Measurements from ENCODE around the gene C10orf143.

The C10orf143 gene

DNA sequence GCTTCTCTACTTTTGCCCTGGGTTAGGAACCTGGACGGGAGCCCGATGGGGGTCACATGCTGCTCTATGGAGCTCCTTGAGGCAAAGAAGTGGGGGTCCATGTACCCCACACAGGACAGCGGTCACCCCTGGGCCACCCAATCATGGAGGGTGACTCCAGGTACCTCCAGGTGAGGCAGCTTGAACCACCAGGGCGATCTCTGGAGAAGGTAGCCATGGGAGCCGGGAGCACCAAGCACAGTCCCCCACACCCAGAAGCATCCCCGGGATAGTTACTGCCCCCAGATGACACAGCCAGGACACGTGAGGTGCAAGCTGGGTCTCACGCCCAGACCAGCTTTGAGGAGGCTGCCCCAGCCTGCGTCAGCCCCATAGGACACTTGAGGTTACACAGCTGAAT, 58.4 kb downstream of the C10orf143 start:
- no peaks in the 10 kb centered on the region for H3K36me3 ChIP-seq (ENCODE audit: insufficient read depth)
- H3K27ac ChIP-seq, result no peak overlapping the region
- TF ChIP-seq, protein P1, sequence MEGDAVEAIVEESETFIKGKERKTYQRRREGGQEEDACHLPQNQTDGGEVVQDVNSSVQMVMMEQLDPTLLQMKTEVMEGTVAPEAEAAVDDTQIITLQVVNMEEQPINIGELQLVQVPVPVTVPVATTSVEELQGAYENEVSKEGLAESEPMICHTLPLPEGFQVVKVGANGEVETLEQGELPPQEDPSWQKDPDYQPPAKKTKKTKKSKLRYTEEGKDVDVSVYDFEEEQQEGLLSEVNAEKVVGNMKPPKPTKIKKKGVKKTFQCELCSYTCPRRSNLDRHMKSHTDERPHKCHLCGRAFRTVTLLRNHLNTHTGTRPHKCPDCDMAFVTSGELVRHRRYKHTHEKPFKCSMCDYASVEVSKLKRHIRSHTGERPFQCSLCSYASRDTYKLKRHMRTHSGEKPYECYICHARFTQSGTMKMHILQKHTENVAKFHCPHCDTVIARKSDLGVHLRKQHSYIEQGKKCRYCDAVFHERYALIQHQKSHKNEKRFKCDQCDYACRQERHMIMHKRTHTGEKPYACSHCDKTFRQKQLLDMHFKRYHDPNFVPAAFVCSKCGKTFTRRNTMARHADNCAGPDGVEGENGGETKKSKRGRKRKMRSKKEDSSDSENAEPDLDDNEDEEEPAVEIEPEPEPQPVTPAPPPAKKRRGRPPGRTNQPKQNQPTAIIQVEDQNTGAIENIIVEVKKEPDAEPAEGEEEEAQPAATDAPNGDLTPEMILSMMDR (conservative IDR thresholded peaks at IDR 0.05; ENCODE audit: low read depth, low read length), result no peak

DNA sequence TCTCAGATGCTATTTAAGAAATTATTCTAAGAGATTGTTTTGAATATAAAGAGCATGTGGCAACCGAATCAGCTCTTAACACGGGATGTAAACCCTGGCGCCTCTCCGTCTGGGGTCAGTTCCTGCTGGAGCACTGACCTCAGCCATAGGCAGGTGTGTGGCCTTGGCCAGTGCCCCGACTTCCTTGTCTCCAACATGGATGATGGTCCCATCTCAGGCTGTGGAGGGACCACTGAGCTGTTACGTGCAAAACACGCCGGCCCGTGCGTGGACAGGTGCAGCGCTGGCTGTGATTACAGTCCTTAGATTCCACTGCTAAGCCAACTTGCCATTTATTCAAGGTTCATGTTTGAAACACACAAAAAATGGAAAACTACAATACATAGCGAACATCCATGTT, 59.9 kb downstream of the C10orf143 start:
- H3K27me3 ChIP-seq (ENCODE audit: insufficient read depth, low read depth), result no peaks in the 10 kb centered on the region
- no peak overlapping the region for H3K4me2 ChIP-seq
- H3K36me3 ChIP-seq (ENCODE audit: insufficient read depth), result no peaks in the 10 kb centered on the region
- no peak overlapping the region for H3K9ac ChIP-seq
- no peaks in the 10 kb centered on the region for H3K79me2 ChIP-seq (ENCODE audit: insufficient read depth, low read depth)
- H3K27ac ChIP-seq, result no peak overlapping the region
- H3K4me1 ChIP-seq (ENCODE audit: low read depth, poor library complexity, severe bottlenecking), result no peaks in the 10 kb centered on the region
- no peak overlapping the region for H2AFZ ChIP-seq (ENCODE audit: low read depth)
- no peaks in the 10 kb centered on the region for H4K20me1 ChIP-seq (ENCODE audit: insufficient read depth)
- no peak overlapping the region for H3K4me3 ChIP-seq (IDR thresholded peaks at IDR 0.05; ENCODE audit: insufficient read depth, low read depth, low read length)
- TF ChIP-seq, protein P1 (conservative IDR thresholded peaks at IDR 0.05; ENCODE audit: low read depth, low read length), result no peak

More for the DNA sequence above, 58.4 kb downstream of the C10orf143 start:
- no peak overlapping the region for H3K4me3 ChIP-seq (IDR thresholded peaks at IDR 0.05; ENCODE audit: insufficient read depth, low read depth, low read length)
- H3K27me3 ChIP-seq (ENCODE audit: insufficient read depth, low read depth), result no peaks in the 10 kb centered on the region
- H3K4me1 ChIP-seq (ENCODE audit: low read depth, poor library complexity, severe bottlenecking), result no peaks in the 10 kb centered on the region
- no peaks in the 10 kb centered on the region for H3K79me2 ChIP-seq (ENCODE audit: insufficient read depth, low read depth)
- no peak overlapping the region for H2AFZ ChIP-seq (ENCODE audit: low read depth)
- H4K20me1 ChIP-seq (ENCODE audit: insufficient read depth), result no peaks in the 10 kb centered on the region
- H3K9ac ChIP-seq, result no peak overlapping the region
- no peak overlapping the region for H3K4me2 ChIP-seq

GRCh38 chr10:130049987-130050386, 60.6 kb downstream of the C10orf143 start:
- TF ChIP-seq, protein P1 (conservative IDR thresholded peaks at IDR 0.05; ENCODE audit: low read depth, low read length), result no peak
- H3K36me3 ChIP-seq (ENCODE audit: insufficient read depth), result no peaks in the 10 kb centered on the region
- H3K4me1 ChIP-seq (ENCODE audit: low read depth, poor library complexity, severe bottlenecking), result no peaks in the 10 kb centered on the region
- no peak overlapping the region for H3K4me2 ChIP-seq
- H2AFZ ChIP-seq (ENCODE audit: low read depth), result no peak overlapping the region
- no peaks in the 10 kb centered on the region for H4K20me1 ChIP-seq (ENCODE audit: insufficient read depth)
- no peak overlapping the region for H3K4me3 ChIP-seq (IDR thresholded peaks at IDR 0.05; ENCODE audit: insufficient read depth, low read depth, low read length)
- H3K79me2 ChIP-seq (ENCODE audit: insufficient read depth, low read depth), result no peaks in the 10 kb centered on the region
- H3K27ac ChIP-seq, result no peak overlapping the region
- no peak overlapping the region for H3K9ac ChIP-seq
- no peaks in the 10 kb centered on the region for H3K27me3 ChIP-seq (ENCODE audit: insufficient read depth, low read depth)

DNA sequence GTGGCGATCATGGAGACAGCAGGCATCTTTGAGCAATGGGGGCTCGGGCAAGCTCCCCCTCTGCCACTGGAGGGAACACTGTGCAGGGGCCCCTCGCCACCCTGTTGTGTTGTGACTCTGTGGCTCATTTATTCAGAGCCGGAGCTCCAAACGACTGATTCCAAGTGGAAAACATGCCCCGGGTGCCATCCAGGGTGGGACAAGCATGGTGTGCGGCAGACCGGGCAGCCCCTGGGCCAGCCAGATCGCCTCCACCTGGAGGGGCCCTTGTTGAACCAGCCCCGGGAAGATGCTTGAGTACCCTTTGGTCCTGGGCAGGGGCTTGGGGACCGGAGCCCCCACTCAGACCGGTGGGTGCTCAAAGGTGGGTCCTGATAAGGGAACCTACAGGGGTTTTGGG, 61.4 kb downstream of the C10orf143 start:
- TF ChIP-seq, protein P1 (conservative IDR thresholded peaks at IDR 0.05; ENCODE audit: low read depth, low read length), result no peak
- no peaks in the 10 kb centered on the region for H3K27me3 ChIP-seq (ENCODE audit: insufficient read depth, low read depth)
- H3K4me1 ChIP-seq (ENCODE audit: low read depth, poor library complexity, severe bottlenecking), result no peaks in the 10 kb centered on the region
- H3K4me3 ChIP-seq (IDR thresholded peaks at IDR 0.05; ENCODE audit: insufficient read depth, low read depth, low read length), result no peak overlapping the region
- no peaks in the 10 kb centered on the region for H4K20me1 ChIP-seq (ENCODE audit: insufficient read depth)
- H3K79me2 ChIP-seq (ENCODE audit: insufficient read depth, low read depth), result no peaks in the 10 kb centered on the region
- no peak overlapping the region for H3K9ac ChIP-seq
- H2AFZ ChIP-seq (ENCODE audit: low read depth), result no peak overlapping the region
- no peak overlapping the region for H3K4me2 ChIP-seq
- no peaks in the 10 kb centered on the region for H3K36me3 ChIP-seq (ENCODE audit: insufficient read depth)
- no peak overlapping the region for H3K27ac ChIP-seq

Measured in KMS-11 (cell line).